Mucosa of gallbladder (tissue), 1 donor: ENCODE results near the gene FAM76A. TPM values are rescaled to one million over a fixed set of nuclear protein-coding genes. Genes with fewer than 3 reads are reported as not detected.
"Not testable (repeated sequence)": the region's sequence is repeated elsewhere in the genome, so short reads cannot be mapped to it uniquely, and the experiment has no call there.

Experiments
- DNase-seq: peaks from one replicate; pipeline ENCODE4 v3.0.0-alpha.2; 2020; ENCODE audit warnings: low spot score
- total RNA-seq: library from RNA; stranded (reverse); gene quantifications from one replicate; pipeline ENCODE4 v1.2.1, GENCODE V29; 2021
- donor health status: DM: no; HTN: no; CAD: no.

Gene FAM76A
- total RNA-seq, 1 donor from 2014 or later, result 16.8 TPM

GRCh38 chr1:27778056-27778455 lies 52.3 kb downstream of the FAM76A start:
- DNase-seq, result no peak

GRCh38 chr1:27779122-27779521 lies 53.4 kb downstream of the FAM76A start:
- no peak for DNase-seq

- DNase-seq, result no peak
Measured at GRCh38 chr1:27782950-27783349, 57.2 kb downstream of the FAM76A start.

- no peak for DNase-seq
Measured at GRCh38 chr1:27784700-27785099, 58.9 kb downstream of the FAM76A start.

GRCh38 chr1:27785781-27786455 lies 60.2 kb downstream of the FAM76A start:
- peak; percentile 79 for DNase-seq

- DNase-seq, result no peak
Measured at GRCh38 chr1:27787895-27788294, 62.1 kb downstream of the FAM76A start.

GRCh38 chr1:27789540-27790041 lies 63.8 kb downstream of the FAM76A start:
- DNase-seq, result peak; percentile 33

GRCh38 chr1:27790270-27790669 lies 64.5 kb downstream of the FAM76A start:
- DNase-seq, result not testable (repeated sequence)

GRCh38 chr1:27795601-27796000 lies 69.8 kb downstream of the FAM76A start:
- no peak for DNase-seq

GRCh38 chr1:27804791-27805190 lies 79.0 kb downstream of the FAM76A start:
- DNase-seq, result no peak

- no peak for DNase-seq
Measured at GRCh38 chr1:27806758-27807157, 81.0 kb downstream of the FAM76A start.

GRCh38 chr1:27807385-27807784 lies 81.6 kb downstream of the FAM76A start:
- DNase-seq, result no peak

- not testable (repeated sequence) for DNase-seq
Measured at GRCh38 chr1:27808131-27808530, 82.4 kb downstream of the FAM76A start.

GRCh38 chr1:27809883-27810282 lies 84.1 kb downstream of the FAM76A start:
- DNase-seq, result no peak

GRCh38 chr1:27811741-27812500 lies 86.2 kb downstream of the FAM76A start:
- DNase-seq, result no peak

Other genes with a start within 250 kb of the FAM76A start
- 124 TPM for gene WASF2, start 235.8 kb upstream of the FAM76A start, total RNA-seq
- 61.6 TPM for gene AHDC1, start 121.8 kb upstream of the FAM76A start, total RNA-seq
- gene FGR, start 90.8 kb upstream of the FAM76A start, total RNA-seq, result 7.6 TPM
- 302 TPM for gene IFI6, start 53.8 kb upstream of the FAM76A start, total RNA-seq
- 78.8 TPM for gene STX12, start 47.3 kb downstream of the FAM76A start, total RNA-seq
- gene PPP1R8, start 104.8 kb downstream of the FAM76A start, total RNA-seq, result 36.5 TPM
- gene THEMIS2, start 146.6 kb downstream of the FAM76A start, total RNA-seq, result 18.3 TPM
- gene RPA2, start 188.6 kb downstream of the FAM76A start, total RNA-seq, result 25.6 TPM
- gene SMPDL3B, start 209.0 kb downstream of the FAM76A start, total RNA-seq, result 7.0 TPM
- 10.9 TPM for gene XKR8, start 234.0 kb downstream of the FAM76A start, total RNA-seq